ENCODE results near the gene HDAC4. TPM values are rescaled to one million over a fixed set of nuclear protein-coding genes. Genes with fewer than 3 reads are reported as not detected.

Gene HDAC4
- total and polyA plus RNA-seq, 2 of the 4 experiments (the other 2 are of a cell fraction): 4.1 to 7.2 TPM

DNA sequence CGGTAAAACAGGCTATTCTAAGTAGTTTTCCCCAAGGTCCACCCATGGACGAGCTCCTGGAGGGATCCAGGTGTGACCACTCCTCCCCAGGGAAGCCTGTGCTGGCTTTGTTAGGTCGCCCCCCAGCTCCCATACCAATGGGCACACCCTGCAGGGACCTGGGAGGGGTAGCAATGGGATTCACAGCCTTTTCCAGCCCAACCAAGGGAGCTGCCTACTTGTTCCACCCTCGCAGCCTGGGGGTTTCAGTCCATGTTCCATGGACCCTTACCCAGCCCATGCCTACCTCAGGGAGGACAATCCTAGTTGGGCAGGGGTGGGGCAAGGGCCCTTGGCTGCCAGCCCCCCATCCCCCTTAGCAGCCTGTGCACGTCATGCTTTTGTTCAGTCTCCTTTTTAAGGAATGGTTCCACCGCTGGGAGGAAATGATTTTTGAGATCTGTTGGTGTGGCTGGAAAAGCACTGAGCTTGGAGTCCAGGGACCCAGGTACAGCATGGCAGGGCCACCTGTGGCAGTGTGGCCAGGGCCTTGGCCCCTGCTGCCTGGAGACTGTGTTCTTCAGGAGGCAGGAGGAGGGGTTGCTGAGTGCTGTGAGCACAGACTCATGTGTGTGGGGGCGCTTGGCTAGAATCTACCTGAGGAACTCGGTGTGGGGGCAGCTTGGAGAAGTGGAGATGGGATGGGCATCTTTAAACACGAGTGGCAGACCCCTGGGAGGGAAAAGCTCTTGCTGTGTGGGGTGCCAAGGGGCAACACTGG is 386.2 kb downstream of the HDAC4 start:
- H3K9me3 ChIP-seq (ENCODE audit: control insufficient read depth, insufficient read depth, low read length): no peaks in the 10 kb centered on the region
- no peak overlapping the region for H3K27ac ChIP-seq (ENCODE audit: insufficient read depth, low read length)
- no TSS peak for BruUV-seq (replicated peaks)
- no peak overlapping the region for H3K23ac ChIP-seq (ENCODE audit: low read depth, low read length)
- in situ Hi-C loops (cut with MboI; ENCODE audit: low sequenced_read_pairs): no loop called here
- H2BK5ac ChIP-seq (ENCODE audit: low read depth, low read length, poor library complexity, severe bottlenecking): no peak overlapping the region
- intact Hi-C loops (cut with micrococcal nuclease): no loop called here
- H4K8ac ChIP-seq (ENCODE audit: low read depth in 2 of 2, low read length in 2 of 2): no peak overlapping the region
- H4K91ac ChIP-seq (ENCODE audit: insufficient read depth, low read depth, low read length): no peak overlapping the region
- ChIA-PET CTCF (no interaction called here), POLR2A (ENCODE audit: unreplicated experiment) (no interaction called here)
- WGBS, 2 experiments (ENCODE audit: extremely low coverage in 2 of 2, insufficient read length in 1 of 2): 100% methylated on average over 1 of the region's 9 CpGs; no CpG with 5 or more reads in 1 of the 2 experiments
- no peak overlapping the region for H3K14ac ChIP-seq (replicated peaks; ENCODE audit: low read depth, low read length)
- no peak overlapping the region for H3K9ac ChIP-seq (ENCODE audit: low read depth, low read length)
- dilution Hi-C loops (cut with HindIII; ENCODE audit: low sequenced_read_pairs, unreplicated experiment): no loop called here
- DNase-seq (no peak), ATAC-seq (ENCODE audit: low read depth) (no peak)
- H4K20me1 ChIP-seq (ENCODE audit: insufficient read depth, low read length): no peaks in the 10 kb centered on the region
- no peak overlapping the region for H2BK120ac ChIP-seq (ENCODE audit: low read depth, low read length)
- H2BK15ac ChIP-seq (ENCODE audit: low read depth, low read length): no peak overlapping the region
- no peaks in the 10 kb centered on the region for H3K4me1 ChIP-seq (ENCODE audit: control insufficient read depth, insufficient read depth, low read length)
- H4K5ac ChIP-seq (ENCODE audit: low read depth, low read length): no peak overlapping the region
- no peak overlapping the region for H3K4me3 ChIP-seq (ENCODE audit: insufficient read depth, low read depth, low read length)
- no peaks in the 10 kb centered on the region for H3K36me3 ChIP-seq (ENCODE audit: control insufficient read depth, insufficient read depth, low read length)
- no peak overlapping the region for H3K18ac ChIP-seq (ENCODE audit: low read depth, low read length)
- H3K4ac ChIP-seq (ENCODE audit: low read depth, low read length): no peak overlapping the region
- H2AFZ ChIP-seq (replicated peaks; ENCODE audit: low read length, poor library complexity): peak overlapping the region; percentile 32
- H3K27me3 ChIP-seq (ENCODE audit: control insufficient read depth, insufficient read depth, low read length): peaks cover 49% of the 10 kb centered on the region
- no peak overlapping the region for H3K56ac ChIP-seq (ENCODE audit: extremely low read depth, insufficient read depth, low read length)
- H3K4me2 ChIP-seq (ENCODE audit: low read depth, low read length): no peak overlapping the region
- no peak overlapping the region for H2BK20ac ChIP-seq (ENCODE audit: low read depth, low read length)
- H2AK5ac ChIP-seq (ENCODE audit: low read depth, low read length): no peak overlapping the region
- TF ChIP-seq MAZ (IDR thresholded peaks at IDR 0.05; ENCODE audit: borderline replicate concordance, low read depth, low read length): no peak
- no peak for TF ChIP-seq RFX5 (IDR thresholded peaks at IDR 0.05; ENCODE audit: low read depth, low read length)
- no peak for TF ChIP-seq RAD21 (IDR thresholded peaks at IDR 0.05; ENCODE audit: low read length)
- TF ChIP-seq CHD1 (IDR thresholded peaks at IDR 0.05; ENCODE audit: low read depth, low read length): no peak
- no peak for TF ChIP-seq POLR2A (IDR thresholded peaks at IDR 0.05; ENCODE audit: low read depth, low read length)
- TF ChIP-seq, protein P1, sequence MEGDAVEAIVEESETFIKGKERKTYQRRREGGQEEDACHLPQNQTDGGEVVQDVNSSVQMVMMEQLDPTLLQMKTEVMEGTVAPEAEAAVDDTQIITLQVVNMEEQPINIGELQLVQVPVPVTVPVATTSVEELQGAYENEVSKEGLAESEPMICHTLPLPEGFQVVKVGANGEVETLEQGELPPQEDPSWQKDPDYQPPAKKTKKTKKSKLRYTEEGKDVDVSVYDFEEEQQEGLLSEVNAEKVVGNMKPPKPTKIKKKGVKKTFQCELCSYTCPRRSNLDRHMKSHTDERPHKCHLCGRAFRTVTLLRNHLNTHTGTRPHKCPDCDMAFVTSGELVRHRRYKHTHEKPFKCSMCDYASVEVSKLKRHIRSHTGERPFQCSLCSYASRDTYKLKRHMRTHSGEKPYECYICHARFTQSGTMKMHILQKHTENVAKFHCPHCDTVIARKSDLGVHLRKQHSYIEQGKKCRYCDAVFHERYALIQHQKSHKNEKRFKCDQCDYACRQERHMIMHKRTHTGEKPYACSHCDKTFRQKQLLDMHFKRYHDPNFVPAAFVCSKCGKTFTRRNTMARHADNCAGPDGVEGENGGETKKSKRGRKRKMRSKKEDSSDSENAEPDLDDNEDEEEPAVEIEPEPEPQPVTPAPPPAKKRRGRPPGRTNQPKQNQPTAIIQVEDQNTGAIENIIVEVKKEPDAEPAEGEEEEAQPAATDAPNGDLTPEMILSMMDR (conservative IDR thresholded peaks at IDR 0.05; ENCODE audit: low read depth, low read length): no peak
- TF ChIP-seq NFE2L2 (IDR thresholded peaks at IDR 0.05; ENCODE audit: low read depth, low read length): no peak
- TF ChIP-seq, protein P2, sequence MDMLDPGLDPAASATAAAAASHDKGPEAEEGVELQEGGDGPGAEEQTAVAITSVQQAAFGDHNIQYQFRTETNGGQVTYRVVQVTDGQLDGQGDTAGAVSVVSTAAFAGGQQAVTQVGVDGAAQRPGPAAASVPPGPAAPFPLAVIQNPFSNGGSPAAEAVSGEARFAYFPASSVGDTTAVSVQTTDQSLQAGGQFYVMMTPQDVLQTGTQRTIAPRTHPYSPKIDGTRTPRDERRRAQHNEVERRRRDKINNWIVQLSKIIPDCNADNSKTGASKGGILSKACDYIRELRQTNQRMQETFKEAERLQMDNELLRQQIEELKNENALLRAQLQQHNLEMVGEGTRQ (IDR thresholded peaks at IDR 0.05; ENCODE audit: low read depth, low read length): no peak
- TF ChIP-seq BHLHE40 (IDR thresholded peaks at IDR 0.05; ENCODE audit: low read depth, low read length): no peak
- TF ChIP-seq FOS (IDR thresholded peaks at IDR 0.05; ENCODE audit: low read depth, low read length): no peak
- no peak for TF ChIP-seq MXI1 (IDR thresholded peaks at IDR 0.05; ENCODE audit: borderline replicate concordance, low read depth, low read length)
- TF ChIP-seq, protein P3, sequence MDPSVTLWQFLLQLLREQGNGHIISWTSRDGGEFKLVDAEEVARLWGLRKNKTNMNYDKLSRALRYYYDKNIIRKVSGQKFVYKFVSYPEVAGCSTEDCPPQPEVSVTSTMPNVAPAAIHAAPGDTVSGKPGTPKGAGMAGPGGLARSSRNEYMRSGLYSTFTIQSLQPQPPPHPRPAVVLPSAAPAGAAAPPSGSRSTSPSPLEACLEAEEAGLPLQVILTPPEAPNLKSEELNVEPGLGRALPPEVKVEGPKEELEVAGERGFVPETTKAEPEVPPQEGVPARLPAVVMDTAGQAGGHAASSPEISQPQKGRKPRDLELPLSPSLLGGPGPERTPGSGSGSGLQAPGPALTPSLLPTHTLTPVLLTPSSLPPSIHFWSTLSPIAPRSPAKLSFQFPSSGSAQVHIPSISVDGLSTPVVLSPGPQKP (IDR thresholded peaks at IDR 0.05; ENCODE audit: borderline replicate concordance, low read depth, low read length): no peak
- no peak for TF ChIP-seq MAFK (IDR thresholded peaks at IDR 0.05; ENCODE audit: low read depth, low read length)
- TF ChIP-seq SMC3 (IDR thresholded peaks at IDR 0.05; ENCODE audit: low read depth, low read length): no peak
- H2AK9ac ChIP-seq (replicated peaks; ENCODE audit: low read depth, low read length, poor library complexity): no peak overlapping the region
- no peaks in the 10 kb centered on the region for H3K79me1 ChIP-seq (ENCODE audit: low read depth in 1 of 2, low read length in 2 of 2)
- H3K9me1 ChIP-seq (ENCODE audit: insufficient read depth, low read length): no peaks in the 10 kb centered on the region

Data from IMR-90 (cell line).